ENCODE results near the gene TCN2. TPM values are rescaled to one million over a fixed set of nuclear protein-coding genes. Genes with fewer than 3 reads are reported as not detected.
A peak's percentile ranks its signal among the peaks of the same experiment; 100 is the strongest.

The TCN2 gene
- total RNA-seq, 4 donors from 2014 or later = 17.3 to 248 (median 186) TPM

GRCh38 chr22:30574095-30574981 is 32.6 kb upstream of the TCN2 start, which contains the start of gene GAL3ST1:
TSS of gene GAL3ST1 (minus strand) at chr22:30574665. CDS start at chr22:30557392, 17,273 bp downstream.
- peaks cover 0 to 36% (median 2%) of the 10 kb centered on the region in 4 donors for H3K4me1 ChIP-seq
- no peaks in the 10 kb centered on the region for H3K9me3 ChIP-seq
- H3K27me3 ChIP-seq = no peaks in the 10 kb centered on the region
- H3K36me3 ChIP-seq = peaks cover 0 to 32% (median 2%) of the 10 kb centered on the region in 3 donors
- TF ChIP-seq CTCF (IDR thresholded peaks at IDR 0.05) (no peak), POLR2A (IDR thresholded peaks at IDR 0.05) (peak in 1 of 2 donors; percentile 52)
- peak in 2 of 3 donors; percentile 72 to 85 for DNase-seq
- H3K27ac ChIP-seq = peak within 1 kb of the TSS in 3 of 4 donors; percentile 75 to 97 (median 92)
- H3K4me3 ChIP-seq = peak within 1 kb of the TSS in 3 of 4 donors; percentile 29 to 69 (median 62)

- DNase-seq = peak in 1 of 3 donors; percentile 41
- no peak for TF ChIP-seq POLR2A (IDR thresholded peaks at IDR 0.05)
- TF ChIP-seq CTCF (IDR thresholded peaks at IDR 0.05) = peak in 1 of 6 experiments; percentile 11
- Histone ChIP-seq H3K27ac (peak overlapping the region in 3 of 4 donors; percentile 40 to 97 (median 92)), H3K4me3 (peak overlapping the region in 2 of 4 donors; percentile 62 to 69), H3K27me3 (no peaks in the 10 kb centered on the region), H3K4me1 (peaks cover 0 to 36% (median 2%) of the 10 kb centered on the region in 4 donors), H3K36me3 (peaks cover 0 to 40% (median 2%) of the 10 kb centered on the region in 3 donors), H3K9me3 (no peaks in the 10 kb centered on the region)
Measured at GRCh38 chr22:30574997-30575671, 31.8 kb upstream of the TCN2 start.

GRCh38 chr22:30575859-30576258 is 31.1 kb upstream of the TCN2 start:
- no peaks in the 10 kb centered on the region for H3K27me3 ChIP-seq
- peak overlapping the region in 2 of 4 donors; percentile 92 to 97 for H3K27ac ChIP-seq
- TF ChIP-seq POLR2A (IDR thresholded peaks at IDR 0.05) (no peak), CTCF (IDR thresholded peaks at IDR 0.05) (no peak)
- H3K36me3 ChIP-seq = peaks cover 0 to 47% (median 2%) of the 10 kb centered on the region in 3 donors
- DNase-seq = peak in 1 of 3 donors; percentile 63
- peaks cover 0 to 36% (median 2%) of the 10 kb centered on the region in 4 donors for H3K4me1 ChIP-seq
- H3K9me3 ChIP-seq = no peaks in the 10 kb centered on the region
- peak overlapping the region in 1 of 4 donors; percentile 3 for H3K4me3 ChIP-seq

- H3K9me3 ChIP-seq = no peaks in the 10 kb centered on the region
- peaks cover 0 to 22% (median under 1%) of the 10 kb centered on the region in 4 donors for H3K4me1 ChIP-seq
- no peak for DNase-seq
- H3K27ac ChIP-seq = no peak overlapping the region
- H3K4me3 ChIP-seq = no peak overlapping the region
- no peak for TF ChIP-seq POLR2A (IDR thresholded peaks at IDR 0.05)
- no peak for TF ChIP-seq CTCF (IDR thresholded peaks at IDR 0.05)
- H3K27me3 ChIP-seq = no peaks in the 10 kb centered on the region
- H3K36me3 ChIP-seq = peaks cover 0 to 73% (median 2%) of the 10 kb centered on the region in 3 donors
Measured at GRCh38 chr22:30578481-30578880, 28.5 kb upstream of the TCN2 start.

- DNase-seq = no peak
- Histone ChIP-seq H3K4me3 (no peak overlapping the region), H3K36me3 (peaks cover 0 to 97% (median 2%) of the 10 kb centered on the region in 3 donors), H3K4me1 (peaks cover 0 to 8% (median 0%) of the 10 kb centered on the region in 4 donors), H3K27ac (no peak overlapping the region), H3K9me3 (no peaks in the 10 kb centered on the region), H3K27me3 (no peaks in the 10 kb centered on the region)
- TF ChIP-seq POLR2A (IDR thresholded peaks at IDR 0.05) = no peak
- no peak for TF ChIP-seq CTCF (IDR thresholded peaks at IDR 0.05)
Measured at GRCh38 chr22:30580896-30581295, 26.1 kb upstream of the TCN2 start.

All from Peyer's patch (tissue), 4 donors.